GM10266 (cell line): ENCODE results near the gene ERO1B.

Experiments used
- DNase-seq: peaks from one replicate; pipeline ENCODE4 v3.0.0; 2012; ENCODE audit errors: extremely low spot score
- TF ChIP-seq, protein P1 (sequence below): IDR thresholded peaks from 2 replicates; pipeline ENCODE4 v1.5.1; 2012; ENCODE audit warnings: mild to moderate bottlenecking, low read depth; ENCODE audit not compliant: control insufficient read depth, insufficient read depth; ENCODE audit errors: missing control alignments

Gene ERO1B

DNA sequence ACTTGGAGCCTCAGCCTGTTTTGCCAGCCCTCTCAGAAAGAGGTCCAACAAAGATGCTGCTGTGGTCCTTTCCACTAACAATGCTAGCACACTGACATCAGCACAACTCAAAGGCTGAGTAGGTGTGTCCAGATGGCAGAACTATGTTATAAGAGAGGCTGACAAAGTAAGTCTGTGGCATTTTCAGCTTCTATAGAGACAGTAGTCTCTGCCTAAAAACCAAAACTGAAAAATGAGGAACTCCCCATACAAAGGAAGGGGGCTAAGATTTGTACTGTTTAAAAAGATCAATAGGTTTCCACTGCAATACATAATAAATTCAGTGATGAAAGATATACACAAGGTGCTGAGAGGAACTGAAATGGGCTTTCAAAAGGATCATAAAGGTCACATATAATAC, 12.3 kb downstream of the ERO1B start:
- DNase-seq = no peak
- TF ChIP-seq, protein P1, sequence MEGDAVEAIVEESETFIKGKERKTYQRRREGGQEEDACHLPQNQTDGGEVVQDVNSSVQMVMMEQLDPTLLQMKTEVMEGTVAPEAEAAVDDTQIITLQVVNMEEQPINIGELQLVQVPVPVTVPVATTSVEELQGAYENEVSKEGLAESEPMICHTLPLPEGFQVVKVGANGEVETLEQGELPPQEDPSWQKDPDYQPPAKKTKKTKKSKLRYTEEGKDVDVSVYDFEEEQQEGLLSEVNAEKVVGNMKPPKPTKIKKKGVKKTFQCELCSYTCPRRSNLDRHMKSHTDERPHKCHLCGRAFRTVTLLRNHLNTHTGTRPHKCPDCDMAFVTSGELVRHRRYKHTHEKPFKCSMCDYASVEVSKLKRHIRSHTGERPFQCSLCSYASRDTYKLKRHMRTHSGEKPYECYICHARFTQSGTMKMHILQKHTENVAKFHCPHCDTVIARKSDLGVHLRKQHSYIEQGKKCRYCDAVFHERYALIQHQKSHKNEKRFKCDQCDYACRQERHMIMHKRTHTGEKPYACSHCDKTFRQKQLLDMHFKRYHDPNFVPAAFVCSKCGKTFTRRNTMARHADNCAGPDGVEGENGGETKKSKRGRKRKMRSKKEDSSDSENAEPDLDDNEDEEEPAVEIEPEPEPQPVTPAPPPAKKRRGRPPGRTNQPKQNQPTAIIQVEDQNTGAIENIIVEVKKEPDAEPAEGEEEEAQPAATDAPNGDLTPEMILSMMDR = no peak

DNA sequence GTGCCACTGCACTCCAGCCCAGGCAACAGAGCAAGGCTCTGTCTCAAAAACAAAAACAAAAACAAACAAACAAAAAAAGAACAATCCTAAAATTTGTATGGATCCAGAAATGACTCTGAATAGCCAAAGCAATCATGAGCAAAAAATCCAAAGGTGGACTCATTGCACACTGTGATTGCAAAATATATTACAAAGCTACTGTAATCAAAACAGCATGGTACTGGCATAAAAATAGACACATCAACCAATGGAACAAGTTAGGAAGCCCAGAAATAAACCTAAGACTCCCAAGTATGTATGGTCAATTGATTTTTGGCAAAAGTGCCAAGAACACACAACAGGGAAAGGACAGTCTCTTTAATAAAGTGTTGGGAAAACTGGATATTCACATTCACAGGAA, 19.9 kb downstream of the ERO1B start:
- DNase-seq = no peak
- TF ChIP-seq, protein P1 = no peak

DNA sequence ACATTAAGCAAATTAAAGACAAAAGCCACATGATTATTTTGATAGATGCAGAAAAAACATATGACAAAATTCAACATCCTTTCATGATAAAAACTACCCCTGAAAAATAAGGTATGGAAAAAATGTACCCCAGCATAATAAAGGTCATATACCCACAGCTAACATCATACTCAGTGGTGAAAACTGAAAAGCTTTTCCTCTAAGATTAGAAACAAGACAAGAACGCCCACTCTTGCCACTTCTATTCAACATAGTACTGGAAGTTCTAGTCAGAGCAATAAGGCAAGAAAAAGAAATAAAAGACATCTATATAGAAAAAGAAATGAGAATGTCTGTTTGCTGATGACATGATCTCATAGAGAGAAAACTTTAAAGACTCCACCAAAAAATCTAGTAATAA, 20.7 kb downstream of the ERO1B start:
- no peak for DNase-seq
- TF ChIP-seq, protein P1 = no peak

DNA sequence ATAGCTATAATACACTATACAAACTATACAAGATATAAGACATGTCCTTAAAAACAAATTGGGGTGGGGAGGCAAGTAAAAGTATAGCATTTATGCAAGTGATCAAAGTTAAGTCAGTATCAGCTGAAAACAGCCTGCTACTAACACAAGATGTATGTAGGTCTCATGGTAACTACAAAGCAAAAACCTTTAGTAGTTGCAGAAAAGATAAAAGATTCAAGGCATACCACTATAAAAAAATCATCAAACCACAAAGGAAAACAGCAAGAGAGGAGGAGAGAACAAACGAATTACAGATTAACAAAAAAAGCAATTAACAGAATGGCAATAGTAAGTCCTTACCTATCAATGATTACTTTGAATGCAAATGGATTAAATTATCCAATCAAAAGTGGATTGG, 22.7 kb downstream of the ERO1B start:
- TF ChIP-seq, protein P1 = no peak
- no peak for DNase-seq

DNA sequence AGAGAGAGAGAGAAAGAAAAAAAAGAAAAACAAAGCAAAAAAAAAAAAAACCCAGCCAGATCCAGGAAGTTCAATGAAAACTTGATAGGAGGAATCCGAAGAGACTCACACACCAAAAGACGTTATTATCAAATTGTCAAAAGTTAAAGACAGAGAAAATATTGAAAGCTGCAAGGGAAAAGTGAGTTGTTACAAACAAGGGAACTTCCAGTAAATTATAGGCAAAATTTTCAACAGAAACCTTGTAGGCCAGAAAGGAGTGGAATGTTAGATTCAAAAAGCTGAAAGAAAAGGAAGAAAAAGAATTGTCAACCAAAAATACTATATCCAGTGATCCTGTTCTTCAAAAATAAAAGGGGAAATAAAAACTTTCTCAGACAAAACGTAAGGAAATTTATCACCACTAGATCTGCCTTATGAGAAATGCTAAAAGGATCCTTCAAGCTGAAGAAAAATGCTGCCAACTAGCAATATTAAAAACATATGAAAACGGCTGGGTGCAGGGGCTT, 23.6 kb downstream of the ERO1B start:
- DNase-seq = no peak
- TF ChIP-seq, protein P1 = no peak

DNA sequence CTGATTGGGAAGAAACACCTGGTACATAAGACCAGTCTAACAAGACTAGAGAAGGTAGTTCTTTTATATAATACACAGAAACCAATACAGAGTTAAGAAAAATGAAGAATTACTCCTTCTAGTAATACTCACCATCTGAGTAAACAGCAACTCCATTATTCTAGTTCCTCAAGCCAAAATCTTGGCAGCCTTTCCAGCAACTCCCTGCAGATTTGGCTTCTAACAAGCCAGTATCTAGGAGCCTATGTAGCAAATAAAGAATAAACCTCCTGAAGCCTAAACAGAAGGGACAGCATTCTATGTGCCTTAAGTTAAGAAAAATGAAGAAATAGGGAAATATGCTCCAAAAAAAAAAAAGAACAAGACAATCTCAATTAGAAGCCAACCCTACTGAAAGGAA, 24.5 kb downstream of the ERO1B start:
- DNase-seq = no peak
- TF ChIP-seq, protein P1 = no peak

DNA sequence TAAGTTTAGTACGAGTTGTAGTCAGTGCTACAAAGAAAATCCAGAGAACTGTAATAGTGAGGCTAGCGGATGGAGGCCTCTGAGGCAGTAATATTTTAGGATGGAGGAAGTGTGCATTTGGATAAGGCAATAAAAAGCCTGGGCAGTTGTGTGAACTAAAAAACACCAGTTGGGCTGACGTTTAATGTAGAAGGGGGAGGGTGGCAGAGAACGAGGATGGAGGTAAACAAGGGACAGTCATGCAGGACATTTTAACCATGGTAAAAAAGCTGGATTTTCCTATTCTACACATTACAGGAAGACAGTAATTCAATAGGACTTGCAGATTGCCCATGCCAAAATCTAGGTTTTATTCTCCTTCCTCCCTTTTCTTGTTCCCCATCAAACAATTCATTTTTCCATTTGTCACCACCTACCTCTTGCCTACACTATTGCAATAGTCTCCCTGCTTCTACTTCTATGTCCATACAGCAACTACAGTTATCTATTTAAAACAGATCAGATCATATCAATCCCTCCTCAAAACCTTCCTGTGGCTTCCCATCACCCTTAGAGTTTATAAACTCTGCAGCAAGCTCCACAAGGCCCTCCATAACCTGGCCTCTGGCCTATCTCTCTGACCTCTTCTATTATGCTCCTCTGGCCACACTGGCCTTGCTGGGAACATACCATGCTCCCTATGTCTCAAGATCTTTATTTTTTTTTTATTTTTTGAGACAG, 27.7 kb downstream of the ERO1B start:
- TF ChIP-seq, protein P1 = no peak
- DNase-seq = no peak
